ENCODE measurements around the gene GASK1B. TPM values are rescaled to one million over a fixed set of nuclear protein-coding genes. Genes with fewer than 3 reads are reported as not detected.

The GASK1B gene
- 0.81 and 4.7 TPM in 2 replicates for total RNA-seq

DNA sequence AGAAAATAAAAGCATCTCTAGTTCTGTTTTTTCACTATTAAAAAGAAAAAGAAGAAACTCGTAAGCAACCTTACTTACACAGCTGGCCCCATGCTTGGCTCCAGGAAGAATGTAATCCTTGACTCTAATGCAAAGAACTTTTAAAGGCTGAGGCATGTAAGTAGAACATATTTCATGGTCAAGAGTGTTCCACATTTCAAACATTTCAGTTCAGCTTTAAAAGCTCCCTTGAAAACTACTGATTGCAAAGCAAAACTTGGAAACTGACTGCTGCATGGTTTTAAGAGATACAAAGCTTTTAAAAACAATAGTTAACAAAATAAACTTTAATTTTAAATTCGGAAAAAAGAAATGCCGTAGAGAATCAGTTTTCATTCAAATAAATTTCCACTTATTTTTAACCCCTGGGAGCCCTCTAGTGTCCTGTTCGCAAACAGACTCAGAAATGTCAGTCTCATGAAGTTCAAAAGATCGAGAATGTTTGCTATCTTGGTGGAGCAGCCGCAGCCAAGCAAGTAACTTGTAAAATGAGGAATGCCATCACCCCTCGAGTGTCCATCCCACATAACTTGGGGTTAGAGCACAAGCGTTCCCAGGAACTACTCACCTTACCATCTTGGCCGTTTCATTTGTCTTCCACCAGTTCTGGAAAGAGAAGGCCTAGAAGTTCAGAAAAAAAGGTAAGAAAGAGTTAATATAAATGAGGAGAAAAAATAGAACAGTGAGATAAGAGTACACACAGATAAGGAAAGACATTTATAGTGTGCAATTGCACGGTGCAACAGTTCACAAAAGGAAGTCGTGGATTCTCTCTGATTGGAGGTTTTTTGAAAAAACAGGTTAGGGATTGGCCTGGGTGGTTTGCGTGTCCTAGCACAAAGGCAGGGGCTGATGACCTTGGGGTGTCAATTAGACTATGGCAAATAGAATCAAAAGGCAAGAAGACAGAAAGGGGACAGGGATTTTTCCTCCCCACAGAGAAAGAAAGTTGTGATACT, at the start of gene GASK1B:
TSS of gene GASK1B (minus strand) at position 765 of the 998 bp plus-strand sequence. CDS start 1,650 bp downstream, outside the sequence.

DNA sequence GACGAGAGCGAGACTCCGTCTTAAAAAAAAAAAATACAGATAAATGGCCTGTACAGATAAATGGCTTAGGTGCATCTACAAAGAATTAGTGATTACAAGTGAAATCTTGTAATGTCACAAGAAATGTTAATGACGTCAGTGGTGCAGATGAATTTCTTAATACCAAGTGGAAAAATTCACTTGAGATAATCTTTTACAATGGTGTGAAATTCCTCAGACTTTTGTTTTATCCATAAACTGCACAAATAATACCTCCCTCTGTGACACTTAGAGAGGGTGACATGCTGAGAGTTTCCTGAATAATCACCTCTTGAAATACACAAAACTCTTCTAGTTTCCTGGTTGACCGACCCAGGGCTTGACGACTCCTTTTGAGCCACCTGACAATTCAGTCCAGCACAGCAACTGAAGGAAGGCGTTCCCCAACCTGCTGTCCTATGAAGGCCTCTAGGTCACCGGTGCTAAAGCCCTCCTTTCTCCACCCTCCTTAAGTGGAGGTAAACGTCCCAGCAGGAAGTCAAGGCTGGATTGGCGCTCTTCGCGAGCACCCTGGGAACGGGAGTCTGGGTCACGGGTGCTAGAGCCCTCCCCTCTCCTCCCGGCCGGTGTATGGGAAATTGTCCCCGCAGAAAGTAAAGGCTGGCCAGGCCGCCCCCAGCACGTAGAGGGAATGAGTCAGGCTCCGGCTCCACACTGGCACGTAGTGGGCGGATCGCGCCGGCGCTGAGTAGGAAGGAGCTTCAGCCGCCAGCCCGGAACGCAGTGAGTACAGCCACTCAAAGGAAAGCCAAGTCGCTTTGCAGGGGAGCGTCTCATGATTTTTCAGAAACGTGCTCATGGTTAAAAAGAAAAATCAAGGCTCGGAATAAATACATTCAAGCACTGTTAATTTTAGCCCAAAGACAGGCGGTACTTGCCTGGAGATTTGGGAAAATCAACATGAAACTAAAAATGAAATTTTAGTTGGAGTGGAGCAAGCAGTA, 37.3 kb upstream of the GASK1B start, which contains the start of gene TMEM144:
TSS of gene TMEM144 (plus strand) at position 662 of the 983 bp plus-strand sequence. CDS start 2,182 bp downstream, outside the sequence.

Other genes starting within 250 kb of the GASK1B start
- gene TMEM144, start 37.5 kb upstream of the GASK1B start, total RNA-seq: 2.0 and 3.0 TPM in 2 replicates